Activated T-helper 1 cell treated with anti-CD3 and anti-CD28 coated beads, Interleukin-12 subunit alpha, Interleukin-12 subunit beta, Interleukin-2, Interleukin-4 antibody, amounts not matched to agents 30 ng/mL and 10 ng/mL and 1 ng/mL, durations not matched to agents 14 hours and 24 hours and 36 hours (primary cell): Measurements from ENCODE around the gene GPI. TPM values are rescaled to one million over a fixed set of nuclear protein-coding genes. Genes with fewer than 3 reads are reported as not detected.
"Not testable (repeated sequence)": the region's sequence is repeated elsewhere in the genome, so short reads cannot be mapped to it uniquely, and the experiment has no call there.

Experiments
- DNase-seq: peaks from one replicate; pipeline ENCODE4 v3.0.0; 2021; ENCODE audit warnings: low spot score
- H3K27ac Mint-ChIP-seq: one replicate; pipeline ENCODE4 v1.8.0; 2021; ENCODE audit warnings: mild to moderate bottlenecking, mixed read lengths
- H3K27me3 Mint-ChIP-seq: one replicate; pipeline ENCODE4 v1.8.0; 2022; ENCODE audit warnings: mild to moderate bottlenecking, moderate library complexity, mixed read lengths; ENCODE audit not compliant: insufficient read depth
- H3K36me3 Mint-ChIP-seq: one replicate; pipeline ENCODE4 v1.8.0; 2021; ENCODE audit warnings: low read depth, mixed read lengths
- H3K4me1 Mint-ChIP-seq: one replicate; pipeline ENCODE4 v1.8.0; 2021; ENCODE audit warnings: low read depth, mixed read lengths
- H3K4me3 Mint-ChIP-seq: one replicate; pipeline ENCODE4 v1.8.0; 2021; ENCODE audit warnings: mild to moderate bottlenecking, moderate library complexity, mixed read lengths
- H3K9me3 Mint-ChIP-seq: one replicate; pipeline ENCODE4 v1.8.0; 2021; ENCODE audit warnings: mixed read lengths
- intact Hi-C: fragments of 100-400 bp; cut with micrococcal nuclease; formaldehyde crosslinking; loops from one replicate; pipeline ENCODE4 v1.15.1; 2024
- total RNA-seq: library from RNA; stranded (reverse); gene quantifications from 2 replicates; pipeline ENCODE4 v1.2.3, GENCODE V29; 2022

The GPI gene
- total RNA-seq, 1 donor from 2014 or later = 502 TPM

DNA sequence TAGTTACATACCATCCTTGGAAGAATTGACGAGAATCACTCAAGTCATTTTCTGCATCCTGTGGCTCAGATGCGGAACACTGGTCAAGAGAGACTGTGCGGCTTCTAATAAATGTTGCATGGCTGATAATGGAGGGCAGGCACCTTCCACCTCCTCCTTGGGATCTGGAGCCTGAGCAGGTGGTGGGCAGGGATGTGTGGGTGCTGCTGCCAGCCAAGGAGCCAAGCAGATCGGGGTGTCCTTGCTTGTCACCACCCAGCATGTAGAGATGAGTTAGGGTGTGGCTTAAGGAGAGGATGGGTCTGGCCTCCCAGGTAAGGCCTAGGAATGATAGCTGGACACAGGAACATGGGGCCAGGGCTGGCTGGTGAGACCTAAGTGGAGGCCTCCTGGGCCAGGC lies 17.5 kb downstream of the GPI start:
- no peak for DNase-seq
- H3K36me3 Mint-ChIP-seq = peaks cover 67% of the 10 kb centered on the region
- intact Hi-C loops = no loop called here
- H3K4me1 Mint-ChIP-seq = peaks cover 5% of the 10 kb centered on the region
- H3K27me3 Mint-ChIP-seq = no peaks in the 10 kb centered on the region
- no peaks in the 10 kb centered on the region for H3K9me3 Mint-ChIP-seq
- H3K4me3 Mint-ChIP-seq = no peak overlapping the region
- H3K27ac Mint-ChIP-seq = no peak overlapping the region

GRCh38 chr19:34383599-34383998 lies 18.6 kb downstream of the GPI start:
- Mint-ChIP-seq H3K27ac (no peak overlapping the region), H3K9me3 (no peaks in the 10 kb centered on the region)

GRCh38 chr19:34386645-34387445 lies 21.8 kb downstream of the GPI start:
- DNase-seq = no peak
- no peaks in the 10 kb centered on the region for H3K9me3 Mint-ChIP-seq
- no peak overlapping the region for H3K4me3 Mint-ChIP-seq
- intact Hi-C loops = no loop called here
- H3K36me3 Mint-ChIP-seq = peaks cover 43% of the 10 kb centered on the region
- no peak overlapping the region for H3K27ac Mint-ChIP-seq
- peaks cover 5% of the 10 kb centered on the region for H3K4me1 Mint-ChIP-seq
- H3K27me3 Mint-ChIP-seq = no peaks in the 10 kb centered on the region

More at GRCh38 chr19:34383599-34383998, 18.6 kb downstream of the GPI start:
- no peak overlapping the region for H3K4me3 Mint-ChIP-seq
- intact Hi-C loops = no loop called here
- H3K4me1 Mint-ChIP-seq = peaks cover 5% of the 10 kb centered on the region
- no peak for DNase-seq
- H3K36me3 Mint-ChIP-seq = peaks cover 60% of the 10 kb centered on the region
- no peaks in the 10 kb centered on the region for H3K27me3 Mint-ChIP-seq

DNA sequence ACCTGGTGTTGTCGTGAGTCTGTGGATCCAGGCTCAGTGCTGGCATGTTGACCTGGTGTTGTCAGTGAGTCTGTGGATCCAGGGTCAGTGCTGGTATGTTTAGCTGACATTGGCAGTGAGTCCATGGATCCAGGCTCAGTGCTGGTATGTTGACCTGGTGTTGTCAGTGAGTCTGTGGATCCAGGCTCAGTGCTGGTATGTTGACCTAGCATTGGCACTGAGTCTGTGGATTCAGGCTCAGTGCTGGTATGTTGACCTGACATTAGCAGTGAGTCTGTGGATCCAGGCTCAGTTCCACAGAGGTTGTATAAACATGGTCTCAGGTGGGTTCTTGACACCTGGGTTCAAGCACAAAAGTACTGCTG lies 22.4 kb downstream of the GPI start:
- Mint-ChIP-seq H3K27ac (no peak overlapping the region), H3K9me3 (no peaks in the 10 kb centered on the region), H3K4me3 (no peak overlapping the region), H3K36me3 (peaks cover 40% of the 10 kb centered on the region), H3K27me3 (no peaks in the 10 kb centered on the region), H3K4me1 (peaks cover 5% of the 10 kb centered on the region)
- DNase-seq = no peak
- intact Hi-C loops = no loop called here

- H3K4me3 Mint-ChIP-seq, H3K9me3 Mint-ChIP-seq: not testable (repeated sequence)
Measured at GRCh38 chr19:34388745-34389144, 23.7 kb downstream of the GPI start.

DNA sequence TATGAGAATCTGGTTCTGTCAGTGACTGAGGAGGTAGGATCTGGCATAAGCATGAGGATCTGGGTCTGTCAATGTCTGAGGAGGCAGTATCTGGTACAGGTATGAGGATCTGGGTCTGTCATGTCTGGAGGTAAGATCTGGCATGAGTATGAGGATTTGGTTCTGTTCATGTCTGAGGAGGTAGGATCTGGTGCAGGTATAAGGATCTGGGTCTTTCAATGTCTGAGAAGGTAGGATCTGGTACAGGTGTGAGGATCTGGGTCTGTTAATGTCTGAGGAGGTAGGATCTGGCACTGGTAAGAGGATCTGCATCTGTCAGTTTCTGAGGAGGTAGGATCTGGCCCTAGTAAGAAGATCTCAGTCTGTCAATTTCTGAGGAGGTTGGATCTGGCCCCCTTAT lies 26.8 kb downstream of the GPI start:
- peaks cover 7% of the 10 kb centered on the region for H3K36me3 Mint-ChIP-seq
- H3K9me3 Mint-ChIP-seq = no peaks in the 10 kb centered on the region
- H3K27ac Mint-ChIP-seq = no peak overlapping the region
- H3K4me3 Mint-ChIP-seq = no peak overlapping the region
- no peaks in the 10 kb centered on the region for H3K27me3 Mint-ChIP-seq
- DNase-seq = no peak
- H3K4me1 Mint-ChIP-seq = no peaks in the 10 kb centered on the region
- intact Hi-C loops = no loop called here

More at GRCh38 chr19:34388745-34389144, 23.7 kb downstream of the GPI start:
- H3K27me3 Mint-ChIP-seq, DNase-seq, H3K27ac Mint-ChIP-seq, H3K4me1 Mint-ChIP-seq, intact Hi-C loops: not testable (repeated sequence)
- peaks cover 27% of the 10 kb centered on the region for H3K36me3 Mint-ChIP-seq

GRCh38 chr19:34393031-34393430 lies 28.0 kb downstream of the GPI start:
- no peak for DNase-seq
- Mint-ChIP-seq H3K4me3 (no peak overlapping the region), H3K9me3 (no peaks in the 10 kb centered on the region), H3K27ac (no peak overlapping the region), H3K4me1 (no peaks in the 10 kb centered on the region), H3K36me3 (peaks cover 9% of the 10 kb centered on the region), H3K27me3 (no peaks in the 10 kb centered on the region)
- intact Hi-C loops = no loop called here

- intact Hi-C loops = no loop called here
- Mint-ChIP-seq H3K27me3 (no peaks in the 10 kb centered on the region), H3K27ac (no peak overlapping the region), H3K36me3 (peaks cover 12% of the 10 kb centered on the region), H3K4me1 (no peaks in the 10 kb centered on the region), H3K9me3 (no peaks in the 10 kb centered on the region), H3K4me3 (no peak overlapping the region)
- DNase-seq = no peak
Measured at GRCh38 chr19:34393629-34394028, 28.6 kb downstream of the GPI start.

DNA sequence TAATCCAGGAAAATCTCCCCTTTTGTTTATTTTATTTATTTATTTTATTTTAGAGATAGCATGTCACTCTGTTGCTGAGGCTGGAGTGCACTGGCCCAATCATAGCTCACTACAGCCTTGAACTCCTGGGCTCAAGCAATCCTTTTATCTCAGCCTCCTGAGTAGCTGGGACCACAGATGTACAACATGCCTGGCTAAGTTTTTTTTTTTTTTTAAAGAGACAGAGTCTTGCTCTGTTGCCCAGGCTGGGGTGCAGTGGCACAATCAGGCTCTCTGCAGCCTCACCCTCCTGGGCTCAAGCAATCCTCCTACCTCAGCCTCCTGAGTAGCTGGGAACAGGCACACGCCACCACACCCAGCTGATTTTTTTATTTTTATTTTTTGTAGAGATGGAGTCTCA lies 32.9 kb downstream of the GPI start:
- no peak for DNase-seq
- no peak overlapping the region for H3K4me3 Mint-ChIP-seq
- no peak overlapping the region for H3K27ac Mint-ChIP-seq
- no peaks in the 10 kb centered on the region for H3K9me3 Mint-ChIP-seq
- H3K36me3 Mint-ChIP-seq = peaks cover 30% of the 10 kb centered on the region
- intact Hi-C loops = no loop called here
- no peaks in the 10 kb centered on the region for H3K4me1 Mint-ChIP-seq
- no peaks in the 10 kb centered on the region for H3K27me3 Mint-ChIP-seq

- Mint-ChIP-seq H3K9me3 (no peaks in the 10 kb centered on the region), H3K4me1 (peaks cover 12% of the 10 kb centered on the region), H3K36me3 (peaks cover 31% of the 10 kb centered on the region), H3K27ac (no peak overlapping the region), H3K4me3 (no peak overlapping the region), H3K27me3 (no peaks in the 10 kb centered on the region)
- DNase-seq = no peak
- intact Hi-C loops = loop anchor here (5.0 kb wide), 1 partner anchor 102 kb away; no protein-coding TSS in a partner anchor
Measured at GRCh38 chr19:34399886-34400285, 34.9 kb downstream of the GPI start.

DNA sequence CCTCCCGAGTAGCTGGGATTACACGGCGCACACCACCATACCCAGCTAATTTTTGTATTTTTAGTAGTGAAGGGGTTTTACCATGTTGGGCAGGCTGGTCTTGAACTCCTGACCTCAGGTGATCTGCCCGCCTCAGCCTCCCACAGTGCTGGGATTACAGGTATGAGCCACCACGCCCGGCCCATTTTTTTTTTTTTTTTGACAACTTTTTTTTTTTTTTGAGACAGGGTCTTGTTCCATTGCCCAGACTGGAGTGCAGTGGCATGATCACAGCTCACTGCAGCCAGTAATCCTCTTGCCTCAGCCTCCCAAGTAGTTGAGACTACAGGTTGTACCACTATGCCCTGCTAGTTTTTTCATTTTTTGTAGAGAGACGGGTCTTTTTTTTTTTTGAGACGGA lies 35.8 kb downstream of the GPI start:
- peaks cover 13% of the 10 kb centered on the region for H3K4me1 Mint-ChIP-seq
- not testable (repeated sequence) for H3K4me3 Mint-ChIP-seq, H3K27ac Mint-ChIP-seq, H3K27me3 Mint-ChIP-seq, DNase-seq, H3K9me3 Mint-ChIP-seq
- H3K36me3 Mint-ChIP-seq = peaks cover 29% of the 10 kb centered on the region
- intact Hi-C loops = loop anchor here (5.0 kb wide), 1 partner anchor 101 kb away; no protein-coding TSS in a partner anchor

- peaks cover 13% of the 10 kb centered on the region for H3K4me1 Mint-ChIP-seq
- no peaks in the 10 kb centered on the region for H3K27me3 Mint-ChIP-seq
- no peak for DNase-seq
- H3K9me3 Mint-ChIP-seq = no peaks in the 10 kb centered on the region
- intact Hi-C loops = loop anchor here (5.0 kb wide), 1 partner anchor 100 kb away; no protein-coding TSS in a partner anchor
- peaks cover 25% of the 10 kb centered on the region for H3K36me3 Mint-ChIP-seq
- no peak overlapping the region for H3K27ac Mint-ChIP-seq
- no peak overlapping the region for H3K4me3 Mint-ChIP-seq
Measured at GRCh38 chr19:34402074-34402600, 37.1 kb downstream of the GPI start.

GRCh38 chr19:34403784-34404108 lies 38.8 kb downstream of the GPI start:
- H3K9me3 Mint-ChIP-seq = no peaks in the 10 kb centered on the region

More at GRCh38 chr19:34403784-34404108, 38.8 kb downstream of the GPI start:
- peaks cover 19% of the 10 kb centered on the region for H3K36me3 Mint-ChIP-seq
- H3K27me3 Mint-ChIP-seq = no peaks in the 10 kb centered on the region
- DNase-seq = no peak
- H3K4me3 Mint-ChIP-seq = peak overlapping the region; percentile 94
- intact Hi-C loops = loop anchor here (1.0 to 5.0 kb wide), 3 partner anchors 27 to 99 kb away; partner anchors contain the start of gene GPI
- peak overlapping the region; percentile 86 for H3K27ac Mint-ChIP-seq
- peaks cover 13% of the 10 kb centered on the region for H3K4me1 Mint-ChIP-seq
